Neutrophil (primary cell): ENCODE measurements around the gene SHB.

ENCODE experiments used
- H3K27ac ChIP-seq: fragments of 200-600 bp; sonication (generic); 2 replicates; pipeline ENCODE4 v1.5.1; 2016; ENCODE audit warnings: mild to moderate bottlenecking, moderate library complexity
- H3K27me3 ChIP-seq: fragments of 200-600 bp; sonication (generic); 2 replicates; pipeline ENCODE4 v1.6.0; 2016; ENCODE audit warnings: mild to moderate bottlenecking
- H3K36me3 ChIP-seq: fragments of 200-600 bp; sonication (generic); 2 replicates; pipeline ENCODE4 v1.5.1; 2017
- H3K4me1 ChIP-seq, 2 experiments: fragments of 200-600 bp in 1 of 2; sonication (generic) in 1 of 2; 1 replicate in 1 of 2; 2 replicates in 1 of 2; pipeline versions ENCODE4 v1.5.1 to v1.6.1; 2013 to 2016; ENCODE audit warnings: low read depth in 1 of 2, low read length in 1 of 2, mild to moderate bottlenecking in 1 of 2, moderate library complexity in 1 of 2; ENCODE audit not compliant: control insufficient read depth in 1 of 2, insufficient read depth in 1 of 2
- H3K4me3 ChIP-seq, 2 experiments: fragments of 200-600 bp in 1 of 2; sonication (generic) in 1 of 2; 1 replicate in 1 of 2; 2 replicates in 1 of 2; pipeline ENCODE4 v1.5.1; 2013 to 2016; ENCODE audit warnings: low read depth in 1 of 2, low read length in 1 of 2, mild to moderate bottlenecking in 1 of 2, moderate library complexity in 1 of 2
- H3K9me3 ChIP-seq: fragments of 200-600 bp; sonication (generic); 2 replicates; pipeline ENCODE4 v1.5.1; 2016
- CTCF ChIP-seq: fragments of 200-600 bp; sonication (generic); IDR thresholded peaks from 2 replicates; pipeline ENCODE4 v1.5.1; 2016; ENCODE audit warnings: antibody characterized with exemption

The SHB gene

GRCh38 chr9:37927132-37927531 lies 141.9 kb downstream of the SHB start:
- H3K4me3 ChIP-seq = no peak overlapping the region
- no peak for TF ChIP-seq CTCF
- no peaks in the 10 kb centered on the region for H3K27me3 ChIP-seq
- H3K36me3 ChIP-seq = no peaks in the 10 kb centered on the region
- H3K27ac ChIP-seq = no peak overlapping the region
- no peaks in the 10 kb centered on the region for H3K9me3 ChIP-seq
- H3K4me1 ChIP-seq = no peaks in the 10 kb centered on the region

- Histone ChIP-seq H3K9me3 (no peaks in the 10 kb centered on the region), H3K4me1 (no peaks in the 10 kb centered on the region), H3K36me3 (no peaks in the 10 kb centered on the region), H3K27me3 (no peaks in the 10 kb centered on the region), H3K4me3 (no peak overlapping the region), H3K27ac (no peak overlapping the region)
- no peak for TF ChIP-seq CTCF
These were observed 142.3 kb downstream of the SHB start for GRCh38 chr9:37926737-37927118.

- no peaks in the 10 kb centered on the region for H3K9me3 ChIP-seq
- no peak for TF ChIP-seq CTCF
- no peaks in the 10 kb centered on the region for H3K36me3 ChIP-seq
- H3K27ac ChIP-seq = no peak overlapping the region
- no peaks in the 10 kb centered on the region for H3K4me1 ChIP-seq
- H3K4me3 ChIP-seq = no peak overlapping the region
- no peaks in the 10 kb centered on the region for H3K27me3 ChIP-seq
These were observed 143.0 kb downstream of the SHB start for GRCh38 chr9:37925786-37926736.

GRCh38 chr9:37925006-37925405 lies 144.0 kb downstream of the SHB start:
- Histone ChIP-seq H3K9me3 (no peaks in the 10 kb centered on the region), H3K4me3 (no peak overlapping the region), H3K4me1 (no peaks in the 10 kb centered on the region), H3K36me3 (no peaks in the 10 kb centered on the region), H3K27ac (no peak overlapping the region), H3K27me3 (no peaks in the 10 kb centered on the region)
- no peak for TF ChIP-seq CTCF

GRCh38 chr9:37924538-37924937 lies 144.5 kb downstream of the SHB start:
- no peaks in the 10 kb centered on the region for H3K9me3 ChIP-seq
- no peak for TF ChIP-seq CTCF
- H3K4me3 ChIP-seq = no peak overlapping the region
- no peaks in the 10 kb centered on the region for H3K4me1 ChIP-seq
- H3K27ac ChIP-seq = no peak overlapping the region
- no peaks in the 10 kb centered on the region for H3K27me3 ChIP-seq
- no peaks in the 10 kb centered on the region for H3K36me3 ChIP-seq
